GM23248 (cell line): ENCODE measurements around the gene MLST8. TPM values are rescaled to one million over a fixed set of nuclear protein-coding genes. Genes with fewer than 3 reads are reported as not detected.

ENCODE experiments used
- DNase-seq: peaks from one replicate; pipeline ENCODE4 v3.0.0-alpha.2; 2015
- H2AFZ ChIP-seq: fragments of 200-600 bp; sonication (generic); 2 replicates; pipeline ENCODE4 v1.6.1; 2016; ENCODE audit warnings: antibody characterized with exemption
- H3F3A ChIP-seq: fragments of 200-600 bp; sonication (generic); 2 replicates; pipeline ENCODE4 v1.6.1; 2016; ENCODE audit warnings: mild to moderate bottlenecking, antibody characterized with exemption, mixed run types; ENCODE audit not compliant: insufficient read depth
- H3K27ac ChIP-seq: fragments of 200-600 bp; sonication (generic); 2 replicates; pipeline ENCODE4 v1.5.1; 2016; ENCODE audit warnings: mild to moderate bottlenecking
- H3K27me3 ChIP-seq: fragments of 200-600 bp; sonication (generic); replicated peaks from 2 replicates; pipeline ENCODE4 v1.6.1; 2016; ENCODE audit warnings: mild to moderate bottlenecking; ENCODE audit not compliant: insufficient read depth
- H3K36me3 ChIP-seq: fragments of 200-600 bp; sonication (generic); 2 replicates; pipeline ENCODE4 v1.6.1; 2016; ENCODE audit warnings: low read depth, mild to moderate bottlenecking
- H3K4me1 ChIP-seq: fragments of 200-600 bp; sonication (generic); 2 replicates; pipeline ENCODE4 v1.6.1; 2016; ENCODE audit warnings: mild to moderate bottlenecking; ENCODE audit not compliant: insufficient read depth
- H3K4me2 ChIP-seq: fragments of 200-600 bp; sonication (generic); one replicate; pipeline ENCODE4 v1.6.1; 2016; ENCODE audit warnings: mild to moderate bottlenecking; ENCODE audit not compliant: unreplicated experiment
- H3K4me3 ChIP-seq: fragments of 200-600 bp; sonication (generic); 2 replicates; pipeline ENCODE4 v1.5.1; 2016; ENCODE audit warnings: mild to moderate bottlenecking
- H3K79me2 ChIP-seq: fragments of 200-600 bp; sonication (generic); 2 replicates; pipeline ENCODE4 v1.6.1; 2016; ENCODE audit warnings: mild to moderate bottlenecking; ENCODE audit not compliant: insufficient read depth
- H3K9ac ChIP-seq: fragments of 200-600 bp; sonication (generic); 2 replicates; pipeline ENCODE4 v1.6.1; 2016; ENCODE audit warnings: mild to moderate bottlenecking
- H3K9me2 ChIP-seq: fragments of 200-600 bp; sonication (generic); 2 replicates; pipeline ENCODE4 v1.6.1; 2016; ENCODE audit warnings: mixed run types, mild to moderate bottlenecking, moderate library complexity; ENCODE audit not compliant: insufficient read depth
- H3K9me3 ChIP-seq: fragments of 200-600 bp; sonication (generic); one replicate; pipeline ENCODE4 v1.6.1; 2017; ENCODE audit warnings: low read depth
- H4K20me1 ChIP-seq: fragments of 200-600 bp; sonication (generic); 2 replicates; pipeline ENCODE4 v1.6.0; 2016; ENCODE audit not compliant: insufficient read depth
- EZH2 ChIP-seq: fragments of 200-600 bp; sonication (generic); IDR thresholded peaks from 2 replicates; pipeline ENCODE4 v1.6.1; 2018; ENCODE audit warnings: antibody characterized with exemption, mild to moderate bottlenecking; ENCODE audit not compliant: insufficient read depth, poor library complexity, severe bottlenecking
- EZH2phosphoT487 ChIP-seq: fragments of 200-600 bp; sonication (generic); IDR thresholded peaks from 2 replicates; pipeline ENCODE4 v1.6.1; 2018; ENCODE audit warnings: antibody characterized with exemption, moderate library complexity, mild to moderate bottlenecking, low read depth; ENCODE audit not compliant: insufficient read depth
- WGBS, 2 experiments: methylation state at CpG; one replicate each; pipeline ENCODE4 v1.1.6; 2015 to 2017; ENCODE audit warnings: low lambda C conversion rate in 2 of 2, low coverage in 1 of 2; ENCODE audit errors: missing lambda C conversion rate in 2 of 2; 5-methylcytosine and 5-hydroxymethylcytosine counted together
- in situ Hi-C: fragments of 300-500 bp; cut with MboI; formaldehyde crosslinking; loops from 2 replicates; pipeline ENCODE4 v1.15.0; 2020
- polyA plus RNA-seq: library from polyadenylated mRNA; unstranded; fragments of >200 nt; fragmentation: Nextera tagmentation; extraction: Ambion mirVana; gene quantifications from 2 replicates; pipeline ENCODE4 v1.2.1, GENCODE V29; 2016
- total RNA-seq: library from RNA; depleted of rRNA; stranded (reverse); fragments of >200 nt; shearing (Covaris generic); gene quantifications from 2 replicates; pipeline ENCODE4 v1.2.3, GENCODE V29; 2014

MLST8 gene
- total and polyA plus RNA-seq, 2 experiments from 2014 or later: 46.5 to 62.9 TPM

DNA sequence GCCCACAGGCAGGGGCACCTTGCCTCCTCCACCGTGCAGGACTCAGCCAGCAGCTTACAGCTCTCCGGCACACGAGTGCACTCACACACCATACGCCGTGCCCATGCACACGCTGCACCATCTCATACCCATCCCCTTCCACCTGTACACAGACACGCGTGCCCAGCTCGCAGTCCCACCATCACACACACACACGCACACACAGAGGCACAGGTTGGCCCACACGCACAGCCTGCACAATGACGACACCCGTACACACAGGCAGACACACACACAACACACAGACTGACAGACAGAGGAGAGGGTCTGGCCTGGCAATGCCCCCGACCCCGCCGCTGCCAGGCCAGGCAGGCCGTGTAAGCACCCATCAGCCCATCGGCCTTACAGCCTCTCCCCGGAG, 20.9 kb upstream of the MLST8 start:
- Histone ChIP-seq H3K27ac (no peak overlapping the region), H3K4me1 (no peaks in the 10 kb centered on the region), H3K79me2 (no peaks in the 10 kb centered on the region), H3K9me3 (no peaks in the 10 kb centered on the region), H3K9me2 (no peaks in the 10 kb centered on the region), H3K36me3 (no peaks in the 10 kb centered on the region), H3K4me3 (no peak overlapping the region), H3K4me2 (no peak overlapping the region), H3K27me3 (no peaks in the 10 kb centered on the region), H3F3A (no peaks in the 10 kb centered on the region), H4K20me1 (no peaks in the 10 kb centered on the region), H3K9ac (no peak overlapping the region), H2AFZ (no peak overlapping the region)
- in situ Hi-C loops: no loop called here
- DNase-seq: no peak
- no peak for TF ChIP-seq EZH2phosphoT487
- no peak for TF ChIP-seq EZH2
- 83 to 84% methylated on average over 19 of the region's 19 CpGs for WGBS, 2 experiments

DNA sequence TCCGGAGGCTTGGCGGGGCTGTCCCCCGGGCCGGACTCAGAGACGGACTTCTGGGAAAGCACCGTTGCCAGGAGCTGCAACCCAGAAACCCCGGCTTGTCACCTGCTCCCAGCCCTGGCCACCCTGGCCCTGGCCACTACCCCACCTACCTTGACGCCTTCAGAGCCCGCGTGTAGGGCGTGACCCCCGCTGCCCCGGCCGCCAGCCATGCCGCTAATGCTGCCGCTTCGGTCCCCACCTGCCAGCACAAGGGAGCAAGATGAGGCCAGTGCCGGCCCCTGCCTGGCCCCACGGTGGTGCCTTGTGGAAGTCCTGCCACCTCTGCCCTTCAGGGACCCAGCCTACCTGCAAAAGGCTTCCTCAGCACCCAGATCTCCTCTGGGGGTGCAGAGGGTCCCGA, 20.3 kb upstream of the MLST8 start:
- H2AFZ ChIP-seq: no peak overlapping the region
- H3K27ac ChIP-seq: no peak overlapping the region
- no peaks in the 10 kb centered on the region for H3K27me3 ChIP-seq
- in situ Hi-C loops: no loop called here
- WGBS, 2 experiments: 88 to 89% methylated on average over 18 to 19 of the region's 20 CpGs
- no peak overlapping the region for H3K4me3 ChIP-seq
- no peak overlapping the region for H3K9ac ChIP-seq
- no peaks in the 10 kb centered on the region for H4K20me1 ChIP-seq
- H3F3A ChIP-seq: no peaks in the 10 kb centered on the region
- DNase-seq: no peak
- H3K4me1 ChIP-seq: no peaks in the 10 kb centered on the region
- H3K79me2 ChIP-seq: no peaks in the 10 kb centered on the region
- H3K9me2 ChIP-seq: no peaks in the 10 kb centered on the region
- no peaks in the 10 kb centered on the region for H3K36me3 ChIP-seq
- H3K4me2 ChIP-seq: no peak overlapping the region
- no peaks in the 10 kb centered on the region for H3K9me3 ChIP-seq
- no peak for TF ChIP-seq EZH2phosphoT487
- TF ChIP-seq EZH2: no peak

DNA sequence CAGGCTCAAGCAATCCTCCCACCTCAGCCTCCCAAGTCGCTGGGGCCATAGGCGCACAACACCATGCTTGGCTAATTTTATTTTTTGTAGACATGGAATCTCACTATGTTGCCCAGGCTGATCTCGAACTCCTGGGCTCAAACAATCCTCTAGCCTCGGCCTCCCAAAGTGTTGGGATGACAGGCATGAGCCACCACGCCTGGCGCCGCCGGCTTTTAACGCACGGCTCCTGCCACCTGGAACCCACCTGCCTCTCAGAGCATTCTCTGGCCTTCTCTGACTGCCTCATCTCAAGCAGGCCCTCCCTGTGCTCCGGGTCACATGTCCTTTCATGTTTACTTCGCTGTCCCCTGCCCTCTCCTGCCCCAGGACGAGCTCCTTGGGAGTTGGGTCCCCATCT, 19.2 kb upstream of the MLST8 start:
- H2AFZ ChIP-seq: no peak overlapping the region
- H3K27ac ChIP-seq: no peak overlapping the region
- no peak overlapping the region for H3K9ac ChIP-seq
- no peak overlapping the region for H3K4me2 ChIP-seq
- no peak overlapping the region for H3K4me3 ChIP-seq
- TF ChIP-seq EZH2phosphoT487 (no peak), EZH2 (no peak)
- no peak for DNase-seq
- H3K27me3 ChIP-seq: no peaks in the 10 kb centered on the region
- H3F3A ChIP-seq: no peaks in the 10 kb centered on the region
- no peaks in the 10 kb centered on the region for H4K20me1 ChIP-seq
- no peaks in the 10 kb centered on the region for H3K4me1 ChIP-seq
- H3K9me2 ChIP-seq: no peaks in the 10 kb centered on the region
- H3K9me3 ChIP-seq: no peaks in the 10 kb centered on the region
- WGBS, 2 experiments: 78 to 80% methylated on average over 12 to 13 of the region's 13 CpGs
- no peaks in the 10 kb centered on the region for H3K79me2 ChIP-seq
- H3K36me3 ChIP-seq: no peaks in the 10 kb centered on the region
- in situ Hi-C loops: no loop called here

DNA sequence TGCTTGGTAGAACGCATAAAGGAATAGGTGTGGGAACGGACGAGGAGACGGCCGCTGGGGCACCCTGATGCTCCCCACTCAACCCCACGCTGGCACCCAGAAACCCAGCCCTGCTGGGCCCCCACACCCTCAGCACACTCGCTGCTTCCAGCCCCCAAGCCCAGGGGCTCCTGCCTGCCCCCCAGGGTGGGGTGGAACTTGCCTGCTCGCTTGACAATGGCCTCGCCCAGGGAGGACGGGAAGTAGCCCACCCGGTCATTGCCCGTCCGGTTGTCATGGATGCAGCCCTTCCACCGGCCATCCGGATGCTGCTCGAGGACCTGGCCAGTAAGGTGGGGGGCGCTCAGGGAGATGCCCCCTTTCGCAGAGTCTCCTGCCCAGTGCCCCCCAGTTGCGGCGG, 18.7 kb upstream of the MLST8 start:
- TF ChIP-seq EZH2phosphoT487 (no peak), EZH2 (no peak)
- no peaks in the 10 kb centered on the region for H4K20me1 ChIP-seq
- no peak overlapping the region for H3K27ac ChIP-seq
- no peaks in the 10 kb centered on the region for H3K79me2 ChIP-seq
- no peak overlapping the region for H3K9ac ChIP-seq
- no peaks in the 10 kb centered on the region for H3K9me3 ChIP-seq
- WGBS, 2 experiments: 87 to 91% methylated on average over 15 to 20 of the region's 20 CpGs
- DNase-seq: no peak
- H3K4me3 ChIP-seq: no peak overlapping the region
- no peaks in the 10 kb centered on the region for H3K4me1 ChIP-seq
- H3F3A ChIP-seq: no peaks in the 10 kb centered on the region
- H3K4me2 ChIP-seq: no peak overlapping the region
- no peaks in the 10 kb centered on the region for H3K9me2 ChIP-seq
- in situ Hi-C loops: no loop called here
- H2AFZ ChIP-seq: no peak overlapping the region
- no peaks in the 10 kb centered on the region for H3K36me3 ChIP-seq
- H3K27me3 ChIP-seq: no peaks in the 10 kb centered on the region

DNA sequence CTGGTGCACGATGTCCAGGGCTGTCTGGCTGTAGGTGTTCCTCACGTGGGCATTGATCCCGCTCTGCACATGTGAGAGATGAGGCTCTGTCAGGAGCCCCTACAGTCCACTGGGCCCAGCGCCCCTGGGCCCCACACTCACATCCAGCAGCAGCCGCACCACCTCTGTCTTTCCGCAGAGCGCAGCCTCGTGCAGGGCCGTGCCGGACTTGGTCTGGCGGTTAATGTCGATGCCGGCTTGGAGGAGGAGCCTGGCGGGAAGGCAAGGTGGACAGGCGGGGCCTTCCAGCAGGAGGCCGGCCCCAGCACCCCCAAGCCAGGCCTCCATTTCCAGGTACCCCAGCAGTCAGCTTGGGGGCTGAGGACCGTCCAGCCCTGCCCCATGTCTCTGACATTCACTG, 18.0 kb upstream of the MLST8 start:
- in situ Hi-C loops: no loop called here
- DNase-seq: no peak

More for the DNA sequence above, 18.0 kb upstream of the MLST8 start:
- Histone ChIP-seq H3K4me2 (no peak overlapping the region), H3K27me3 (no peaks in the 10 kb centered on the region), H3K27ac (no peak overlapping the region), H2AFZ (no peak overlapping the region), H3K79me2 (no peaks in the 10 kb centered on the region), H3K9ac (no peak overlapping the region), H4K20me1 (no peaks in the 10 kb centered on the region), H3K9me2 (no peaks in the 10 kb centered on the region), H3K4me3 (no peak overlapping the region), H3F3A (no peaks in the 10 kb centered on the region), H3K36me3 (no peaks in the 10 kb centered on the region), H3K4me1 (no peaks in the 10 kb centered on the region), H3K9me3 (no peaks in the 10 kb centered on the region)
- 75 to 82% methylated on average over 16 to 17 of the region's 17 CpGs for WGBS, 2 experiments
- TF ChIP-seq EZH2phosphoT487 (no peak), EZH2 (no peak)
